H9 (cell line): ENCODE data around the gene EPC2. TPM values are rescaled to one million over a fixed set of nuclear protein-coding genes. Genes with fewer than 3 reads are reported as not detected.

Experiments
- DNase-seq: peaks from one replicate; pipeline ENCODE4 v3.0.0-alpha.2; 2017
- H2AFZ ChIP-seq: one replicate; pipeline ENCODE4 v1.6.1; 2013; ENCODE audit warnings: mild to moderate bottlenecking, low read length, control low read depth, moderate library complexity
- H2AK5ac ChIP-seq: 2 replicates; pipeline ENCODE4 v1.6.1; 2013; ENCODE audit warnings: low read length, control low read depth, mixed read lengths; ENCODE audit not compliant: insufficient read length
- H2BK120ac ChIP-seq: one replicate; pipeline ENCODE4 v1.6.1; 2013; ENCODE audit warnings: low read depth, mild to moderate bottlenecking, low read length, control low read depth, inconsistent platforms; ENCODE audit not compliant: poor library complexity, severe bottlenecking
- H2BK12ac ChIP-seq: 2 replicates; pipeline ENCODE4 v1.6.1; 2013; ENCODE audit warnings: low read length, control low read depth, mixed read lengths, low read depth; ENCODE audit not compliant: insufficient read length
- H2BK15ac ChIP-seq: 2 replicates; pipeline ENCODE4 v1.6.1; 2013; ENCODE audit warnings: low read depth, low read length, control low read depth
- H2BK20ac ChIP-seq: one replicate; pipeline ENCODE4 v1.6.1; 2013; ENCODE audit warnings: low read depth, mild to moderate bottlenecking, low read length, control low read depth, inconsistent platforms; ENCODE audit not compliant: poor library complexity, severe bottlenecking
- H2BK5ac ChIP-seq: 2 replicates; pipeline ENCODE4 v1.6.1; 2013; ENCODE audit warnings: low read length, control low read depth, mixed read lengths; ENCODE audit not compliant: insufficient read length
- H3K14ac ChIP-seq: 2 replicates; pipeline ENCODE4 v1.6.1; 2013; ENCODE audit warnings: low read length, control low read depth; ENCODE audit not compliant: insufficient read depth
- H3K18ac ChIP-seq: 2 replicates; pipeline ENCODE4 v1.6.1; 2013; ENCODE audit warnings: low read depth, mild to moderate bottlenecking, mixed read lengths, low read length, control low read depth; ENCODE audit not compliant: insufficient read length
- H3K23ac ChIP-seq: 2 replicates; pipeline ENCODE4 v1.6.1; 2013; ENCODE audit warnings: low read length, control low read depth, mixed read lengths, low read depth; ENCODE audit not compliant: insufficient read length
- H3K23me2 ChIP-seq: 2 replicates; pipeline ENCODE4 v1.6.1; 2013; ENCODE audit warnings: low read depth, mild to moderate bottlenecking, mixed read lengths, low read length, control low read depth; ENCODE audit not compliant: insufficient read length, poor library complexity, severe bottlenecking
- H3K27ac ChIP-seq: 2 replicates; pipeline ENCODE4 v1.5.1; 2013; ENCODE audit warnings: low read length, control low read depth, mixed read lengths, low read depth; ENCODE audit not compliant: insufficient read length
- H3K27me3 ChIP-seq: 2 replicates; pipeline ENCODE4 v1.6.1; 2013; ENCODE audit warnings: low read length, control low read depth, inconsistent platforms; ENCODE audit not compliant: insufficient read depth
- H3K4ac ChIP-seq: 2 replicates; pipeline ENCODE4 v1.6.1; 2013; ENCODE audit warnings: low read depth, mild to moderate bottlenecking, control low read depth, inconsistent platforms, low read length, moderate library complexity
- H3K4me1 ChIP-seq: 2 replicates; pipeline ENCODE4 v1.6.1; 2013; ENCODE audit warnings: low read length, control low read depth, inconsistent platforms; ENCODE audit not compliant: insufficient read depth
- H3K4me2 ChIP-seq: 2 replicates; pipeline ENCODE4 v1.6.1; 2013; ENCODE audit warnings: low read length, control low read depth, mixed read lengths; ENCODE audit not compliant: insufficient read length, insufficient read depth
- H3K56ac ChIP-seq: 2 replicates; pipeline ENCODE4 v1.6.1; 2013; ENCODE audit warnings: low read depth, mild to moderate bottlenecking, mixed read lengths, low read length, control low read depth; ENCODE audit not compliant: insufficient read length
- H3K79me1 ChIP-seq: 2 replicates; pipeline ENCODE4 v1.6.1; 2013; ENCODE audit warnings: low read depth, mild to moderate bottlenecking, moderate library complexity, low read length, control low read depth, inconsistent platforms; ENCODE audit not compliant: insufficient read depth, poor library complexity, severe bottlenecking
- H3K79me2 ChIP-seq: 2 replicates; pipeline ENCODE4 v1.6.1; 2013; ENCODE audit warnings: low read length, control low read depth, inconsistent platforms; ENCODE audit not compliant: insufficient read depth
- H3K9ac ChIP-seq: 2 replicates; pipeline ENCODE4 v1.6.1; 2013; ENCODE audit warnings: low read length, control low read depth, mixed read lengths; ENCODE audit not compliant: insufficient read length; ENCODE audit errors: extremely low read depth
- H3K9me3 ChIP-seq: one replicate; pipeline ENCODE4 v1.6.1; 2013; ENCODE audit warnings: low read depth, low read length, inconsistent platforms; ENCODE audit not compliant: control insufficient read depth
- H3T11ph ChIP-seq: one replicate; pipeline ENCODE4 v1.6.1; 2013; ENCODE audit warnings: mild to moderate bottlenecking, low read length, control low read depth, inconsistent platforms
- H4K20me1 ChIP-seq: one replicate; pipeline ENCODE4 v1.6.1; 2013; ENCODE audit not compliant: control insufficient read depth, insufficient read length, insufficient read depth
- H4K5ac ChIP-seq: 2 replicates; pipeline ENCODE4 v1.6.1; 2013; ENCODE audit warnings: low read depth, mild to moderate bottlenecking, mixed read lengths, low read length, control low read depth; ENCODE audit not compliant: insufficient read length
- H4K8ac ChIP-seq: replicated peaks from 2 replicates; pipeline ENCODE4 v1.6.1; 2013; ENCODE audit warnings: low read length, control low read depth, mixed read lengths, low read depth; ENCODE audit not compliant: insufficient read length
- H4K91ac ChIP-seq: 2 replicates; pipeline ENCODE4 v1.6.1; 2013; ENCODE audit warnings: low read depth, mild to moderate bottlenecking, moderate library complexity, mixed read lengths, low read length, control low read depth; ENCODE audit not compliant: insufficient read length
- H3K27ac Mint-ChIP-seq, 3 experiments: 2 replicates in 2 of 3; 3 replicates in 1 of 3; pipeline ENCODE4 v1.8.0; 2020 to 2021; ENCODE audit warnings: mixed read lengths in 3 of 3, mild to moderate bottlenecking in 1 of 3, moderate library complexity in 1 of 3
- H3K27me3 Mint-ChIP-seq: 2 replicates; pipeline ENCODE4 v1.8.0; 2021; ENCODE audit warnings: low read depth, mild to moderate bottlenecking, moderate library complexity, mixed read lengths
- H3K36me3 Mint-ChIP-seq, 3 experiments: 2 replicates in 2 of 3; 3 replicates in 1 of 3; pipeline ENCODE4 v1.8.0; 2020 to 2021; ENCODE audit warnings: low read depth in 3 of 3, mixed read lengths in 3 of 3; ENCODE audit not compliant: insufficient read depth in 1 of 3
- H3K4me1 Mint-ChIP-seq, 2 experiments: 2 replicates each; pipeline ENCODE4 v1.8.0; 2020; ENCODE audit warnings: mixed read lengths in 2 of 2
- H3K4me3 Mint-ChIP-seq, 2 experiments: 2 replicates in 1 of 2; 3 replicates in 1 of 2; pipeline ENCODE4 v1.8.0; 2020 to 2021; ENCODE audit warnings: mild to moderate bottlenecking in 2 of 2, mixed read lengths in 2 of 2, moderate library complexity in 1 of 2
- H3K9me3 Mint-ChIP-seq, 2 experiments: 2 replicates in 1 of 2; 3 replicates in 1 of 2; pipeline ENCODE4 v1.8.0; 2020; ENCODE audit warnings: mild to moderate bottlenecking in 2 of 2, mixed read lengths in 2 of 2, moderate library complexity in 1 of 2
- WGBS: extraction: QIAGEN DNeasy Blood & Tissue Kit; methylation state at CpG from one replicate; pipeline ENCODE4 v1.1.7; 2013; ENCODE audit warnings: missing lambda C conversion rate, low lambda C conversion rate, mixed read lengths; ENCODE audit not compliant: insufficient read length; ENCODE audit errors: extremely low coverage; 5-methylcytosine and 5-hydroxymethylcytosine counted together
- total RNA-seq: library from RNA; stranded (reverse); gene quantifications from 2 replicates; pipeline ENCODE4 v1.2.1, GENCODE V29; 2021
- TF ChIP-seq, protein P1 (sequence below): fragments of 200-600 bp; sonication (generic); conservative IDR thresholded peaks from 3 replicates; pipeline ENCODE4 v1.8.0; 2021; ENCODE audit warnings: antibody characterized with exemption, mild to moderate bottlenecking

Gene EPC2
- total RNA-seq, 1 experiment from 2014 or later = 31.3 TPM

GRCh38 chr2:148645539-148646230 lies 1.1 kb downstream of the EPC2 start:
- H3K4me1 ChIP-seq = no peaks in the 10 kb centered on the region; the same call in 1 of the 2 replicates
- H2BK20ac ChIP-seq = no peak overlapping the region
- no peak overlapping the region for H2BK5ac ChIP-seq
- H3T11ph ChIP-seq = no peak overlapping the region
- no peak overlapping the region for H2BK15ac ChIP-seq
- peaks cover 0 to 2% (median 0%) of the 10 kb centered on the region in 3 experiments; a peak in 1 of 7 replicates for H3K36me3 Mint-ChIP-seq
- H3K9ac ChIP-seq = peak overlapping the region; percentile 52
- H3K4ac ChIP-seq = no peak overlapping the region
- no peaks in the 10 kb centered on the region for H4K20me1 ChIP-seq
- no peak overlapping the region for H2BK12ac ChIP-seq
- peaks cover 16% of the 10 kb centered on the region for H3K27me3 Mint-ChIP-seq
- H3K27ac Mint-ChIP-seq = peak overlapping the region; percentile 84 to 99 (median 86); a peak in 6 of 7 replicates
- WGBS = no CpG with 5 or more reads among the region's 47 CpGs
- peak overlapping the region; percentile 100 for H3K4me2 ChIP-seq
- peak overlapping the region; percentile 24; the same call in 1 of the 2 replicates for H3K14ac ChIP-seq
- no peak overlapping the region for H2AFZ ChIP-seq
- no peak overlapping the region for H3K56ac ChIP-seq
- no peak overlapping the region for H3K18ac ChIP-seq
- peak; percentile 52 for DNase-seq
- H2BK120ac ChIP-seq = no peak overlapping the region
- H2AK5ac ChIP-seq = no peak overlapping the region
- no peak overlapping the region for H4K5ac ChIP-seq
- H3K79me1 ChIP-seq = no peaks in the 10 kb centered on the region
- H3K27me3 ChIP-seq = no peaks in the 10 kb centered on the region
- TF ChIP-seq, protein P1, sequence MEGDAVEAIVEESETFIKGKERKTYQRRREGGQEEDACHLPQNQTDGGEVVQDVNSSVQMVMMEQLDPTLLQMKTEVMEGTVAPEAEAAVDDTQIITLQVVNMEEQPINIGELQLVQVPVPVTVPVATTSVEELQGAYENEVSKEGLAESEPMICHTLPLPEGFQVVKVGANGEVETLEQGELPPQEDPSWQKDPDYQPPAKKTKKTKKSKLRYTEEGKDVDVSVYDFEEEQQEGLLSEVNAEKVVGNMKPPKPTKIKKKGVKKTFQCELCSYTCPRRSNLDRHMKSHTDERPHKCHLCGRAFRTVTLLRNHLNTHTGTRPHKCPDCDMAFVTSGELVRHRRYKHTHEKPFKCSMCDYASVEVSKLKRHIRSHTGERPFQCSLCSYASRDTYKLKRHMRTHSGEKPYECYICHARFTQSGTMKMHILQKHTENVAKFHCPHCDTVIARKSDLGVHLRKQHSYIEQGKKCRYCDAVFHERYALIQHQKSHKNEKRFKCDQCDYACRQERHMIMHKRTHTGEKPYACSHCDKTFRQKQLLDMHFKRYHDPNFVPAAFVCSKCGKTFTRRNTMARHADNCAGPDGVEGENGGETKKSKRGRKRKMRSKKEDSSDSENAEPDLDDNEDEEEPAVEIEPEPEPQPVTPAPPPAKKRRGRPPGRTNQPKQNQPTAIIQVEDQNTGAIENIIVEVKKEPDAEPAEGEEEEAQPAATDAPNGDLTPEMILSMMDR = no peak
- H3K27ac ChIP-seq = no peak overlapping the region
- H3K23me2 ChIP-seq = peaks cover 12% of the 10 kb centered on the region
- no peaks in the 10 kb centered on the region for H3K9me3 ChIP-seq
- H3K4me1 Mint-ChIP-seq = peaks cover 27 to 30% of the 10 kb centered on the region in 2 experiments
- no peak overlapping the region for H3K23ac ChIP-seq
- H4K8ac ChIP-seq = no peak overlapping the region
- peaks cover 0 to 2% of the 10 kb centered on the region in 2 experiments; a peak in 1 of 5 replicates for H3K9me3 Mint-ChIP-seq
- H3K4me3 Mint-ChIP-seq = peak overlapping the region; percentile 93
- no peak overlapping the region for H4K91ac ChIP-seq
- peaks cover 29% of the 10 kb centered on the region for H3K79me2 ChIP-seq
